ENCODE data around the gene CCIN. TPM values are rescaled to one million over a fixed set of nuclear protein-coding genes. Genes with fewer than 3 reads are reported as not detected.

Gene CCIN
- total and polyA plus RNA-seq, 2 of the 13 experiments (the other 11 are each of a cell fraction or from before 2014, with no cell fraction given): not detected

- Histone ChIP-seq H3K9ac (ENCODE audit: insufficient read depth, low read depth, low read length) (no peak overlapping the region), H3K4me3 (replicated peaks in 1 of 3; ENCODE audit: insufficient read depth in 1 of 3, low read depth in 2 of 3, low read length in 3 of 3) (no peak overlapping the region), H4K20me1 (ENCODE audit: insufficient read depth, low read length) (no peaks in the 10 kb centered on the region), H3K27ac (ENCODE audit: extremely low read length, insufficient read depth, low read length) (no peak overlapping the region), H3K79me2 (ENCODE audit: insufficient read depth, low read length) (no peaks in the 10 kb centered on the region), H3K4me1 (ENCODE audit: insufficient read depth, low read length) (peaks cover 9% of the 10 kb centered on the region), H3K4me2 (ENCODE audit: low read depth, low read length) (no peak overlapping the region), H2AFZ (ENCODE audit: low read length) (no peak overlapping the region), H3K36me3 (replicated peaks in 1 of 2; ENCODE audit: control insufficient read depth in 1 of 2, insufficient read depth in 2 of 2, low read length in 2 of 2) (peaks cover 34 to 80% of the 10 kb centered on the region in 2 experiments), H3K9me3 (ENCODE audit: low read length) (peaks cover 1% of the 10 kb centered on the region; the same call in 1 of the 2 replicates), H3K27me3 (ENCODE audit: control insufficient read depth in 1 of 2, insufficient read depth in 2 of 2, low read length in 2 of 2) (no peaks in the 10 kb centered on the region)
- FAIRE-seq (no peak), DNase-seq (ENCODE audit: low spot score) (no peak), ATAC-seq (no peak)
- BruUV-seq (replicated peaks): no TSS peak
- intact Hi-C loops (cut with micrococcal nuclease; ENCODE audit: unreplicated experiment): no loop called here
- CTCF ChIA-PET (ENCODE audit: low intra/inter-chr PET ratio, low total read pairs): no interaction called here
- POLR2A ChIA-PET: no interaction called here
- in situ Hi-C loops (cut with HindIII; ENCODE audit: extremely low pct_ligation_motif_present, low pct_unique_long_range_greater_than_20kb): no loop called here
- 91% methylated on average over 13 of the region's 13 CpGs for WGBS (ENCODE audit: low lambda C conversion rate)
- TF ChIP-seq TSC22D2 (CRISPR knock-in tag; IDR thresholded peaks at IDR 0.05; ENCODE audit: borderline replicate concordance) (no peak), ZNF446 (CRISPR knock-in tag; IDR thresholded peaks at IDR 0.05) (no peak), ZNF709 (CRISPR knock-in tag; IDR thresholded peaks at IDR 0.05) (no peak), KMT2A (CRISPR knock-in tag; IDR thresholded peaks at IDR 0.05) (no peak), SRSF9 (IDR thresholded peaks at IDR 0.05; ENCODE audit: borderline replicate concordance, insufficient read depth, low read depth, low read length, poor library complexity, severe bottlenecking) (no peak), ZFP91 (CRISPR knock-in tag; IDR thresholded peaks at IDR 0.05; ENCODE audit: borderline replicate concordance) (no peak), CREB3 (CRISPR knock-in tag; IDR thresholded peaks at IDR 0.05) (no peak), RXRB (CRISPR knock-in tag; IDR thresholded peaks at IDR 0.05; ENCODE audit: borderline replicate concordance) (no peak), MTF1 (CRISPR knock-in tag; IDR thresholded peaks at IDR 0.05) (no peak), ZNF317 (CRISPR knock-in tag; IDR thresholded peaks at IDR 0.05) (no peak), GMEB1 (CRISPR knock-in tag; IDR thresholded peaks at IDR 0.05; ENCODE audit: borderline replicate concordance) (no peak), NFAT5 (CRISPR knock-in tag; IDR thresholded peaks at IDR 0.05) (no peak), ZNF264 (CRISPR knock-in tag; IDR thresholded peaks at IDR 0.05) (no peak)
These were observed 48.2 kb downstream of the CCIN start for GRCh38 chr9:36217256-36217968.

Data from HepG2 (cell line).